Endothelial cell of umbilical vein (primary cell): Measurements from ENCODE around the gene PSMD10. TPM values are rescaled to one million over a fixed set of nuclear protein-coding genes. Genes with fewer than 3 reads are reported as not detected.

ENCODE experiments used
- Bru-seq: library from RNA; stranded (reverse); fragments of 400-500 nt; gene quantifications from one replicate; lab custom pipeline; 2021; lab: Mats Ljungman, UMichigan
- BruChase-seq, 2 experiments: library from RNA; stranded (reverse); fragments of 400-500 nt; gene quantifications; one replicate each; lab custom pipeline; 2021; lab: Mats Ljungman, UMichigan
- BruUV-seq: library from RNA; stranded (reverse); fragments of 400-500 nt; replicated peaks from 2 replicates; lab custom pipeline; 2021; lab: Mats Ljungman, UMichigan
- CTCF ChIA-PET: fragments of 300-600, 350-600 bp; sonication (Branson Sonifier 250); formaldehyde crosslinking; loops from one replicate; lab custom pipeline; 2021; ENCODE audit warnings: antibody characterized with exemption, inconsistent platforms; lab: Charles Lee
- POLR2A ChIA-PET: fragments of 300-600, 350-600 bp; sonication (Branson Sonifier 250); formaldehyde crosslinking; loops from one replicate; lab custom pipeline; 2021; ENCODE audit warnings: antibody characterized with exemption, inconsistent platforms; lab: Charles Lee
- DNase-seq: peaks from one replicate; pipeline ENCODE4 v3.0.0-alpha.2; 2011; ENCODE audit warnings: low read depth, low spot score
- FAIRE-seq: peaks from 2 replicates; lab custom pipeline; 2011; peaks lifted over from hg19 to GRCh38; lab: Jason Lieb, UNC
- H2AFZ ChIP-seq: 2 replicates; pipeline ENCODE4 v1.6.0; 2012; ENCODE audit warnings: low read depth, low read length, control low read depth, inconsistent platforms
- H3K27ac ChIP-seq: 2 replicates; pipeline ENCODE4 v1.5.1; 2011; ENCODE audit warnings: low read depth, mild to moderate bottlenecking, control low read depth, low read length, moderate library complexity; ENCODE audit not compliant: insufficient read depth
- H3K27me3 ChIP-seq, 2 experiments: 2 replicates each; pipeline versions ENCODE4 v1.6.0 to v1.6.1; 2011; ENCODE audit warnings: low read length in 2 of 2, mixed read lengths in 1 of 2; ENCODE audit not compliant: control insufficient read depth in 2 of 2, insufficient read depth in 2 of 2
- H3K36me3 ChIP-seq, 2 experiments: 2 replicates in 1 of 2; 3 replicates in 1 of 2; pipeline ENCODE4 v1.5.1; 2011; ENCODE audit warnings: low read length in 2 of 2, mild to moderate bottlenecking in 1 of 2, moderate library complexity in 1 of 2; ENCODE audit not compliant: control insufficient read depth in 2 of 2, insufficient read depth in 2 of 2; ENCODE audit errors: extremely low read depth in 1 of 2
- H3K4me1 ChIP-seq: 3 replicates; pipeline ENCODE4 v1.5.1; 2011; ENCODE audit warnings: mild to moderate bottlenecking, low read length; ENCODE audit not compliant: control insufficient read depth, insufficient read depth; ENCODE audit errors: extremely low read depth
- H3K4me2 ChIP-seq: 2 replicates; pipeline ENCODE4 v1.6.1; 2011; ENCODE audit warnings: low read length, control low read depth, mixed read lengths; ENCODE audit not compliant: insufficient read depth
- H3K4me3 ChIP-seq, 3 experiments: fragments of 200-600 bp in 1 of 3; sonication (generic), shearing (Covaris generic) in 1 of 3; replicated peaks in 1 of 3; 2 replicates each; pipeline ENCODE4 v1.5.1; 2011 to 2016; ENCODE audit warnings: control low read depth in 3 of 3, low read length in 3 of 3, mild to moderate bottlenecking in 2 of 3, inconsistent platforms in 1 of 3, low read depth in 1 of 3, moderate library complexity in 1 of 3; ENCODE audit not compliant: insufficient read depth in 1 of 3
- H3K79me2 ChIP-seq: 2 replicates; pipeline ENCODE4 v1.6.0; 2012; ENCODE audit warnings: low read length, inconsistent platforms; ENCODE audit not compliant: control insufficient read depth, insufficient read depth
- H3K9ac ChIP-seq: replicated peaks from 2 replicates; pipeline ENCODE3; 2011; ENCODE audit warnings: low read length, control low read depth; ENCODE audit not compliant: insufficient read depth; ENCODE audit errors: extremely low read depth
- H3K9me1 ChIP-seq: replicated peaks from 3 replicates; pipeline ENCODE4 v1.6.0; 2011; ENCODE audit warnings: mild to moderate bottlenecking, low read length; ENCODE audit not compliant: control insufficient read depth, insufficient read depth; ENCODE audit errors: extremely low read depth
- H3K9me3 ChIP-seq: replicated peaks from 2 replicates; pipeline ENCODE4 v1.5.1; 2012; ENCODE audit warnings: low read length, inconsistent platforms; ENCODE audit not compliant: control insufficient read depth, insufficient read depth
- H4K20me1 ChIP-seq: replicated peaks from 2 replicates; pipeline ENCODE3; 2011; ENCODE audit warnings: mild to moderate bottlenecking, low read length; ENCODE audit not compliant: control insufficient read depth, insufficient read depth; ENCODE audit errors: extremely low read depth
- CTCF ChIP-seq, 2 donors: IDR thresholded peaks; 1 replicate in 1 of 2; 2 replicates in 1 of 2; pipeline ENCODE4 v1.5.1; 2011; ENCODE audit warnings: low read length in 2 of 2, mild to moderate bottlenecking in 2 of 2, moderate library complexity in 2 of 2, control low read depth in 1 of 2, inconsistent platforms in 1 of 2, low read depth in 1 of 2; ENCODE audit not compliant: insufficient read depth in 1 of 2; ENCODE audit errors: extremely low read depth in 1 of 2
- EZH2 ChIP-seq: IDR thresholded peaks from 2 replicates; pipeline ENCODE4 v1.6.1; 2012; ENCODE audit warnings: borderline replicate concordance, low read depth, mild to moderate bottlenecking, moderate library complexity, low read length, inconsistent platforms; ENCODE audit not compliant: severe bottlenecking
- FOS ChIP-seq: IDR thresholded peaks from 2 replicates; pipeline ENCODE4 v1.6.1; 2011; ENCODE audit warnings: mild to moderate bottlenecking, low read length, moderate library complexity, borderline replicate concordance; ENCODE audit not compliant: insufficient read depth
- MAX ChIP-seq: IDR thresholded peaks from 2 replicates; pipeline ENCODE4 v1.6.1; 2011; ENCODE audit not compliant: insufficient read depth, insufficient read length
- MYC ChIP-seq: IDR thresholded peaks from one replicate; pipeline ENCODE4 v1.6.1; 2011; ENCODE audit warnings: mild to moderate bottlenecking, low read depth, low read length
- POLR2A ChIP-seq: IDR thresholded peaks from 2 replicates; pipeline ENCODE4 v1.6.1; 2012; ENCODE audit warnings: low read depth, mild to moderate bottlenecking, control low read depth, low read length
- POLR2AphosphoS5 ChIP-seq: IDR thresholded peaks from 2 replicates; pipeline ENCODE4 v1.6.1; 2012; ENCODE audit warnings: low read depth, mild to moderate bottlenecking, control low read depth, low read length, moderate library complexity; ENCODE audit not compliant: insufficient read depth
- dilution Hi-C: fragments of 300-500 bp; cut with MboI; formaldehyde crosslinking; loops from one replicate; pipeline ENCODE4 v1.15.0; 2019; ENCODE audit warnings: low sequenced_read_pairs; ENCODE audit not compliant: extremely low pct_ligation_motif_present
- intact Hi-C: fragments of 100-400 bp; cut with micrococcal nuclease; formaldehyde crosslinking; loops from one replicate; pipeline ENCODE4 v1.10.0; 2022
- long read RNA-seq: library from polyadenylated mRNA; stranded (forward); transcript quantifications from one replicate; pipeline ENCODE4 v2.0.0, GENCODE V29; 2021
- polyA minus RNA-seq, 3 experiments: library from RNA; depleted of rRNA, polyadenylated mRNA; stranded (reverse); fragments of >200 nt; gene quantifications; 1 replicate in 1 of 3; 2 replicates in 2 of 3; pipeline ENCODE4 v1.2.3, GENCODE V29; 2011
- polyA plus RNA-seq, 4 experiments: library from polyadenylated mRNA; depleted of rRNA in 3 of 4; stranded (reverse) in 3 of 4; unstranded in 1 of 4; fragments of >200 nt; gene quantifications; 2 replicates each; pipeline versions ENCODE4 v1.2.1 to v1.2.3, GENCODE V29; 2011 to 2012; ENCODE audit warnings: missing spikeins in 1 of 4
- total RNA-seq: library from RNA; stranded (reverse); gene quantifications from 2 replicates; pipeline ENCODE4 v1.2.3, GENCODE V29; 2021

Gene PSMD10
- total RNA-seq = 71.9 and 82.7 TPM in 2 replicates
- 72.5 and 93.8 TPM in 2 replicates for polyA plus RNA-seq
- 81.0 and 90.0 TPM in 2 replicates for polyA plus RNA-seq (2011; cell fraction: cytosol; rRNA removed)
- polyA plus RNA-seq (2011; cell fraction: nucleus; rRNA removed) = 37.1 and 52.2 TPM in 2 replicates
- polyA plus RNA-seq (2012) = 100 and 155 TPM in 2 replicates
- 42.6 and 51.5 TPM in 2 replicates for polyA minus RNA-seq
- polyA minus RNA-seq (2011; cell fraction: cytosol; rRNA and poly(A)+ RNA removed) = 19.6 TPM
- 12.2 and 17.6 TPM in 2 replicates for polyA minus RNA-seq (2011; cell fraction: nucleus; rRNA and poly(A)+ RNA removed)
- percentile 89 among the genes with signal in this experiment for Bru-seq, nascent RNA
- percentile 97 among the genes with signal in this experiment for BruChase-seq, experiment 1, labeled RNA remaining after a 6-hour chase
- BruChase-seq, experiment 2, labeled RNA remaining after a 2-hour chase = percentile 90 among the genes with signal in this experiment
- long read RNA-seq, transcript PSMD10-204 (5 exons, 768 nt) = minor isoform, 15 of 265 reads
- long read RNA-seq, transcript PSMD10-201 (5 exons, 1,546 nt) = major isoform, 231 of 265 reads
- long read RNA-seq, partial matches to known transcripts = 2 of 265 reads
- long read RNA-seq, other reads (novel, unspliced or antisense) = 15 of 265 reads

- ChIA-PET POLR2A (interaction anchor here (0.6 to 1.8 kb wide), 2 partner anchors 40 to 463 kb away, joined by 3 to 17 read pairs; partner anchors contain the start of gene PRPS1), CTCF (interaction anchor here (0.9 to 5.7 kb wide), 5 partner anchors 28 to 48 kb away, joined by 3 to 38 read pairs (median 4); no protein-coding TSS in a partner anchor)
- no peaks in the 10 kb centered on the region for H3K27me3 ChIP-seq
- H2AFZ ChIP-seq = peak within 1 kb of the TSS; percentile 55
- no peaks in the 10 kb centered on the region for H3K36me3 ChIP-seq
- H3K27ac ChIP-seq = peak within 1 kb of the TSS; percentile 98
- H3K4me3 ChIP-seq = peak within 1 kb of the TSS; percentile 82 to 98 (median 82)
- H3K9me1 ChIP-seq = no peaks in the 10 kb centered on the region
- H3K4me1 ChIP-seq = peaks cover 15% of the 10 kb centered on the region
- BruUV-seq = no TSS peak
- dilution Hi-C loops (no loop called here), intact Hi-C loops (loop anchor here (1.0 kb wide), 3 partner anchors 40 to 69 kb away; no protein-coding TSS in a partner anchor)
- peaks cover 67% of the 10 kb centered on the region for H3K79me2 ChIP-seq
- no peaks in the 10 kb centered on the region for H4K20me1 ChIP-seq
- peak; percentile 97 for FAIRE-seq
- H3K9me3 ChIP-seq = no peaks in the 10 kb centered on the region
- H3K9ac ChIP-seq = peak within 1 kb of the TSS; percentile 100
- DNase-seq = peak; percentile 97
- H3K4me2 ChIP-seq = peak within 1 kb of the TSS; percentile 78
- TF ChIP-seq POLR2A (peak; percentile 63), MYC (no peak), EZH2 (no peak), CTCF (IDR thresholded peaks at IDR 0.05; ENCODE audit: extremely low read depth in 1 of 2, insufficient read depth in 1 of 2, low read depth in 1 of 2, low read length in 2 of 2) (no peak), POLR2AphosphoS5 (peak; percentile 50), FOS (no peak), MAX (no peak)
Measured at GRCh38 chrX:108091264-108091877, at the start of gene PSMD10, which contains the start of gene ATG4A. Gene PSMD10, minus strand, starts transcription at chrX:108091542. Its CDS starts 22 bp downstream, at chrX:108091520. Gene ATG4A, plus strand, starts transcription at chrX:108091778. Its CDS starts 49 bp downstream, at chrX:108091827.
